Hypothalamus (tissue), 51 donors: Measurements from ENCODE around the gene GRIP1.

Experiments used
- DNase-seq, 51 donors: peaks; one replicate each; lab custom pipeline; 2025; lab: John Stamatoyannopoulos, UW

GRIP1 gene

GRCh38 chr12:66678338-66679275, at the start of gene GRIP1:
GRIP1 (minus strand) TSS chr12:66679076; CDS start chr12:66678904, 172 bp downstream.
- peak in 12 of 51 donors; percentile 4 to 50 (median 13) for DNase-seq

- no peak for DNase-seq
Observed at GRCh38 chr12:66726556-66726955, 47.7 kb upstream of the GRIP1 start.

- no peak for DNase-seq
Observed at GRCh38 chr12:66725031-66725430, 46.2 kb upstream of the GRIP1 start.

- no peak for DNase-seq
Observed at GRCh38 chr12:66724616-66725015, 45.7 kb upstream of the GRIP1 start.

GRCh38 chr12:66724026-66724425, 45.1 kb upstream of the GRIP1 start:
- DNase-seq: no peak

GRCh38 chr12:66719862-66720261, 41.0 kb upstream of the GRIP1 start:
- no peak for DNase-seq

GRCh38 chr12:66717036-66717673, 38.3 kb upstream of the GRIP1 start:
- no peak for DNase-seq

- DNase-seq: no peak
Observed at GRCh38 chr12:66716522-66716921, 37.6 kb upstream of the GRIP1 start.

GRCh38 chr12:66714709-66715108, 35.8 kb upstream of the GRIP1 start:
- no peak for DNase-seq

- no peak for DNase-seq
Observed at GRCh38 chr12:66713984-66714383, 35.1 kb upstream of the GRIP1 start.

- DNase-seq: no peak
Observed at GRCh38 chr12:66709893-66710292, 31.0 kb upstream of the GRIP1 start.

GRCh38 chr12:66709457-66709773, 30.5 kb upstream of the GRIP1 start:
- no peak for DNase-seq

- no peak for DNase-seq
Observed at GRCh38 chr12:66708704-66709456, 30.0 kb upstream of the GRIP1 start.

- no peak for DNase-seq
Observed at GRCh38 chr12:66707002-66707697, 28.3 kb upstream of the GRIP1 start.

GRCh38 chr12:66699738-66700482, 21.0 kb upstream of the GRIP1 start:
- no peak for DNase-seq

GRCh38 chr12:66698558-66698957, 19.7 kb upstream of the GRIP1 start:
- no peak for DNase-seq

- DNase-seq: no peak
Observed at GRCh38 chr12:66697404-66697803, 18.5 kb upstream of the GRIP1 start.

- no peak for DNase-seq
Observed at GRCh38 chr12:66694666-66695613, 16.1 kb upstream of the GRIP1 start.
